OCI-LY1 (cell line): ENCODE measurements around the gene ABCA4.

ENCODE experiments used
- H2AFZ ChIP-seq: fragments of 200-600 bp; sonication (generic), shearing (Covaris generic); 2 replicates; pipeline ENCODE4 v1.6.0; 2014; ENCODE audit warnings: antibody characterized with exemption, mild to moderate bottlenecking, low read length
- H3F3A ChIP-seq: fragments of 200-600 bp; sonication (generic), shearing (Covaris generic); 2 replicates; pipeline ENCODE4 v1.6.0; 2014; ENCODE audit warnings: mild to moderate bottlenecking, antibody characterized with exemption, low read length, moderate library complexity; ENCODE audit not compliant: insufficient read depth
- H3K27ac ChIP-seq: fragments of 200-600 bp; sonication (generic); 2 replicates; pipeline ENCODE4 v1.5.1; 2014; ENCODE audit warnings: low read length, mixed run types, mild to moderate bottlenecking, low read depth; ENCODE audit not compliant: poor library complexity, severe bottlenecking
- H3K27me3 ChIP-seq: fragments of 200-600 bp; sonication (generic); 2 replicates; pipeline ENCODE4 v1.6.0; 2014; ENCODE audit warnings: antibody characterized with exemption, mild to moderate bottlenecking, low read length, moderate library complexity; ENCODE audit not compliant: insufficient read depth
- H3K36me3 ChIP-seq: fragments of 200-600 bp; sonication (generic); 2 replicates; pipeline ENCODE4 v1.6.1; 2014; ENCODE audit warnings: mild to moderate bottlenecking, antibody characterized with exemption, low read length, moderate library complexity, mixed read lengths; ENCODE audit not compliant: insufficient read depth
- H3K4me1 ChIP-seq: fragments of 200-600 bp; sonication (generic); 2 replicates; pipeline ENCODE4 v1.5.1; 2014; ENCODE audit warnings: mild to moderate bottlenecking, low read length, moderate library complexity; ENCODE audit not compliant: insufficient read depth, severe bottlenecking
- H3K4me2 ChIP-seq: fragments of 200-600 bp; sonication (generic), shearing (Covaris generic); 2 replicates; pipeline ENCODE4 v1.6.1; 2014; ENCODE audit warnings: low read length
- H3K4me3 ChIP-seq: fragments of 200-600 bp; sonication (generic); 2 replicates; pipeline ENCODE4 v1.5.1; 2014; ENCODE audit warnings: low read length, low read depth, mild to moderate bottlenecking, mixed read lengths; ENCODE audit not compliant: poor library complexity, severe bottlenecking
- H3K79me2 ChIP-seq: fragments of 200-600 bp; shearing (Covaris generic); 2 replicates; pipeline ENCODE4 v1.6.1; 2016; ENCODE audit warnings: mixed run types, low read length, mixed read lengths; ENCODE audit not compliant: insufficient read depth
- H3K9ac ChIP-seq: fragments of 200-600 bp; sonication (generic), shearing (Covaris generic); 2 replicates; pipeline ENCODE4 v1.6.1; 2014; ENCODE audit warnings: mild to moderate bottlenecking, low read length, mixed read lengths
- H3K9me2 ChIP-seq: fragments of 200-600 bp; sonication (generic), shearing (Covaris generic); 2 replicates; pipeline ENCODE4 v1.6.1; 2014; ENCODE audit warnings: low read depth, mild to moderate bottlenecking, low read length, mixed read lengths
- H3K9me3 ChIP-seq: fragments of 200-600 bp; shearing (Covaris generic); 2 replicates; pipeline ENCODE4 v1.6.1; 2014; ENCODE audit warnings: low read length, mixed read lengths
- H4K20me1 ChIP-seq: fragments of 200-600 bp; sonication (generic), shearing (Covaris generic); 2 replicates; pipeline ENCODE4 v1.6.0; 2016; ENCODE audit warnings: mild to moderate bottlenecking, low read length; ENCODE audit not compliant: insufficient read depth
- EZH2 ChIP-seq: fragments of 200-600 bp; sonication (generic), shearing (Covaris generic); IDR thresholded peaks from 2 replicates; pipeline ENCODE4 v1.8.0; 2017; ENCODE audit warnings: borderline replicate concordance, mixed run types, mild to moderate bottlenecking, antibody characterized with exemption, low read length, moderate library complexity, mixed read lengths
- TF ChIP-seq, protein P1 (sequence below): fragments of 200-600 bp; sonication (generic), shearing (Covaris generic); IDR thresholded peaks from 2 replicates; pipeline ENCODE4 v1.5.1; 2017; ENCODE audit warnings: mild to moderate bottlenecking, antibody characterized with exemption, low read length, moderate library complexity, mixed read lengths

ABCA4 gene

DNA sequence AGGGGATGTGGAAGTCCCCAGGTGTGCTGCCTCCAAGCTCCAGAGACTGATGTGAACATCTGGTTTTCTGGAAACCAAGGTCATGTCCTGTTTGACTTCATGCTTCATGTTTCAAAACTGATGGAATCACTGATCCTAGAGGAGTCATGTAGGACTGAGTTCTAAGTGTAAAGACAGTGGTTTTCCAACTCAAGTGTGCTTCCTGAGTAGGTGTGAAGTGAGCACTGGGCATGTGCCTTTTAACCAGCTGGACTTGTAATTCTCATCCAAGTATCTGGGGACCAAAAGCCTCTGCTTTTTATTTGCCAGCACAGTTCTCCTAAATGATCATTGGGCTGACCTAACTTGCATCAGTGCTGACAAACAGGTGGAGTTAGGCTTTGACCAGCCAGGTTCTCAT lies 36.9 kb downstream of the ABCA4 start:
- Histone ChIP-seq H3K36me3 (no peaks in the 10 kb centered on the region), H3K27ac (no peak overlapping the region), H3K27me3 (no peaks in the 10 kb centered on the region), H3K4me1 (no peaks in the 10 kb centered on the region), H3K4me3 (no peak overlapping the region), H3K9me3 (no peaks in the 10 kb centered on the region), H2AFZ (no peak overlapping the region), H3K79me2 (no peaks in the 10 kb centered on the region), H3F3A (no peaks in the 10 kb centered on the region), H3K9ac (no peak overlapping the region), H4K20me1 (no peaks in the 10 kb centered on the region), H3K4me2 (no peak overlapping the region), H3K9me2 (no peaks in the 10 kb centered on the region)
- TF ChIP-seq, protein P1, sequence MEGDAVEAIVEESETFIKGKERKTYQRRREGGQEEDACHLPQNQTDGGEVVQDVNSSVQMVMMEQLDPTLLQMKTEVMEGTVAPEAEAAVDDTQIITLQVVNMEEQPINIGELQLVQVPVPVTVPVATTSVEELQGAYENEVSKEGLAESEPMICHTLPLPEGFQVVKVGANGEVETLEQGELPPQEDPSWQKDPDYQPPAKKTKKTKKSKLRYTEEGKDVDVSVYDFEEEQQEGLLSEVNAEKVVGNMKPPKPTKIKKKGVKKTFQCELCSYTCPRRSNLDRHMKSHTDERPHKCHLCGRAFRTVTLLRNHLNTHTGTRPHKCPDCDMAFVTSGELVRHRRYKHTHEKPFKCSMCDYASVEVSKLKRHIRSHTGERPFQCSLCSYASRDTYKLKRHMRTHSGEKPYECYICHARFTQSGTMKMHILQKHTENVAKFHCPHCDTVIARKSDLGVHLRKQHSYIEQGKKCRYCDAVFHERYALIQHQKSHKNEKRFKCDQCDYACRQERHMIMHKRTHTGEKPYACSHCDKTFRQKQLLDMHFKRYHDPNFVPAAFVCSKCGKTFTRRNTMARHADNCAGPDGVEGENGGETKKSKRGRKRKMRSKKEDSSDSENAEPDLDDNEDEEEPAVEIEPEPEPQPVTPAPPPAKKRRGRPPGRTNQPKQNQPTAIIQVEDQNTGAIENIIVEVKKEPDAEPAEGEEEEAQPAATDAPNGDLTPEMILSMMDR = no peak
- no peak for TF ChIP-seq EZH2

DNA sequence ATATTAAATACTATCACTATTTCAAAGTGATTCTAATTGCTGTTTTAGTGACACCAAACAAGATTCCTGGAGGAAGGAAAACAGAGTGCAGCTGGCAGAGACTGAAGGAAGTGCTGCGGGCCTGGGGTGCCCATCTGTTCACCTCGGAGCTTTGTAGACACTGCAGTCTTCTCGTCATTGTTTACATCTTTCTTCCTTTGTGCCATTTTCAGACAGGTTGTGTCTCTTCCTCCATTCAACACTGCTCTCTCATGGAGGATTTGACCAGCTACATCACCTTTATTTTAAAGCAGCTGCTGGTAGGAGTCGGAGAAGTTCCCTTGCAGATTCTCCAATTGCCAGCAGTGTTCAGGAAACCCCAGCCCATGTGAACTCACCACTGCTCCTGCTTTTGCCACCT lies 37.3 kb downstream of the ABCA4 start:
- Histone ChIP-seq H3K27me3 (no peaks in the 10 kb centered on the region), H3K4me1 (no peaks in the 10 kb centered on the region), H3K9me3 (no peaks in the 10 kb centered on the region), H2AFZ (no peak overlapping the region), H3K4me2 (no peak overlapping the region), H3K36me3 (no peaks in the 10 kb centered on the region), H3K9me2 (no peaks in the 10 kb centered on the region), H3K9ac (no peak overlapping the region), H3K27ac (no peak overlapping the region), H3K4me3 (no peak overlapping the region), H4K20me1 (no peaks in the 10 kb centered on the region), H3F3A (no peaks in the 10 kb centered on the region), H3K79me2 (no peaks in the 10 kb centered on the region)
- TF ChIP-seq EZH2 = no peak
- TF ChIP-seq, protein P1 = no peak

DNA sequence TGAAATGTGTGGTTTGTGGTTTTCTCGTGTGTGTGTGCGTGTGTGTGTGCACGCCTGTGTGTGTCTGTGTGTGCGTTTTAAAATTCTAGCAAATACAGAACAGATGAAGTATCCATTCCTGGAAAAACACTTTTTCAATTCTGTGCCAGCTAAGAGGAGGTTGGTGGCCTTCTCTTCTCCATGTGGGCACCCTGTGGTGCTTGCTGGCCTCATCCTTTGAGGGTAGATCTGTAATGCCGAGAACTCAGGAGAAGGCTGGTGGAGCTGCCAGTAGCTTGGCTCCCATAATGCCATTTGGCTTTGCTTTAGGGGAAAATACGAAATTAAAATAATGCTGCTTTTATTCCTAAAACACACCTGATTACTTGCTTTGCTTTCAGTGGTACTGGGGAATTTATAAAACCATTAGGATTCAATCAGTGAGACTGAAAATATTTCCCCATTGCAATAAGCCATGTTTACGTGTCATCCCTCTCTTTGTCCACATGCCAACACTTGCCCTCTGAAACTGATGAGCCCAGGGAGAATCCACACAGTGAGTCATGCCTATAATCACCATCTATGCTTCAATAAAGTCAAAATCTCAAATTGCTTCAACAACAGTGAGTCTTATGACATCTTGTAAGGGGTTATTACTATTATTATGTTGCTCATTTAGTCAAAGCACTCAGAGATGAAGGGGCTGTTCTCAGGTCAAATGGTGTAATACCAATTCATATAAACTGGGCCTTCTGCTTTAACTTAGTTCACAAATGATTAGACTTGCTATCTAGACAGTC lies 39.2 kb downstream of the ABCA4 start:
- H3K9ac ChIP-seq = no peak overlapping the region
- no peaks in the 10 kb centered on the region for H3K4me1 ChIP-seq
- no peaks in the 10 kb centered on the region for H4K20me1 ChIP-seq
- no peaks in the 10 kb centered on the region for H3K79me2 ChIP-seq
- H3K27ac ChIP-seq = no peak overlapping the region
- H3K9me2 ChIP-seq = no peaks in the 10 kb centered on the region
- H3K4me3 ChIP-seq = no peak overlapping the region
- H3K27me3 ChIP-seq = no peaks in the 10 kb centered on the region
- H3K4me2 ChIP-seq = no peak overlapping the region
- no peaks in the 10 kb centered on the region for H3K36me3 ChIP-seq
- TF ChIP-seq, protein P1 = no peak
- no peak for TF ChIP-seq EZH2
- no peak overlapping the region for H2AFZ ChIP-seq
- no peaks in the 10 kb centered on the region for H3K9me3 ChIP-seq
- no peaks in the 10 kb centered on the region for H3F3A ChIP-seq
